Measurements from ENCODE around the gene SCYL1. TPM values are rescaled to one million over a fixed set of nuclear protein-coding genes. Genes with fewer than 3 reads are reported as not detected.
"Not testable (repeated sequence)": the region's sequence is repeated elsewhere in the genome, so short reads cannot be mapped to it uniquely, and the experiment has no call there.

SCYL1 gene
- total RNA-seq, 1 experiment from 2014 or later, result 54.7 TPM

- no CpG with 5 or more reads among the region's 20 CpGs for WGBS (ENCODE audit: extremely low coverage, insufficient read length, low lambda C conversion rate)
These were observed 2.9 kb upstream of the SCYL1 start for GRCh38 chr11:65521777-65522521.

GRCh38 chr11:65522718-65523630, 1.9 kb upstream of the SCYL1 start:
- H3K4ac ChIP-seq (ENCODE audit: low read depth, low read length); H3K4me2 ChIP-seq (ENCODE audit: insufficient read depth, insufficient read length, low read length); H3K9me3 Mint-ChIP-seq; H3K14ac ChIP-seq (ENCODE audit: insufficient read depth, low read length); H3K27ac ChIP-seq (ENCODE audit: insufficient read length, low read depth, low read length); H3K23ac ChIP-seq (ENCODE audit: insufficient read length, low read depth, low read length); H3K79me2 ChIP-seq (ENCODE audit: insufficient read depth, low read length); H2BK12ac ChIP-seq (ENCODE audit: insufficient read length, low read depth, low read length); H3K27ac Mint-ChIP-seq; H2BK5ac ChIP-seq (ENCODE audit: insufficient read length, low read length); H4K8ac ChIP-seq (replicated peaks; ENCODE audit: insufficient read length, low read depth, low read length); H4K91ac ChIP-seq (ENCODE audit: insufficient read length, low read depth, low read length); H3K18ac ChIP-seq (ENCODE audit: insufficient read length, low read depth, low read length); DNase-seq; H3K23me2 ChIP-seq (ENCODE audit: insufficient read length, low read depth, low read length, poor library complexity, severe bottlenecking); H3K4me3 Mint-ChIP-seq; H3K56ac ChIP-seq (ENCODE audit: insufficient read length, low read depth, low read length); H2BK20ac ChIP-seq (ENCODE audit: low read depth, low read length, poor library complexity, severe bottlenecking); H2BK120ac ChIP-seq (ENCODE audit: low read depth, low read length, poor library complexity, severe bottlenecking); H4K5ac ChIP-seq (ENCODE audit: insufficient read length, low read depth, low read length); H2BK15ac ChIP-seq (ENCODE audit: low read depth, low read length); H3K9me3 ChIP-seq (ENCODE audit: control insufficient read depth, low read depth, low read length); H4K20me1 ChIP-seq (ENCODE audit: control insufficient read depth, insufficient read depth, insufficient read length); H2AFZ ChIP-seq (ENCODE audit: low read length); H2AK5ac ChIP-seq (ENCODE audit: insufficient read length, low read length); H3T11ph ChIP-seq (ENCODE audit: low read length); H3K4me1 ChIP-seq (ENCODE audit: insufficient read depth, low read length); H3K9ac ChIP-seq (ENCODE audit: extremely low read depth, insufficient read length, low read length); H3K79me1 ChIP-seq (ENCODE audit: insufficient read depth, low read depth, low read length, poor library complexity, severe bottlenecking); H3K27me3 ChIP-seq (ENCODE audit: insufficient read depth, low read length): not testable (repeated sequence)
- H3K4me1 Mint-ChIP-seq, result peaks cover 24 to 34% of the 10 kb centered on the region in 2 experiments
- WGBS (ENCODE audit: extremely low coverage, insufficient read length, low lambda C conversion rate), result no CpG with 5 or more reads among the region's 18 CpGs
- H3K36me3 Mint-ChIP-seq (ENCODE audit: insufficient read depth in 1 of 3, low read depth in 3 of 3), result peaks cover 9 to 12% (median 9%) of the 10 kb centered on the region in 3 experiments; a peak in 6 of 7 replicates
- peaks cover 18% of the 10 kb centered on the region for H3K27me3 Mint-ChIP-seq (ENCODE audit: low read depth)

More at GRCh38 chr11:65521777-65522521, 2.9 kb upstream of the SCYL1 start:
- H2AFZ ChIP-seq (ENCODE audit: low read length); H2BK5ac ChIP-seq (ENCODE audit: insufficient read length, low read length); H2AK5ac ChIP-seq (ENCODE audit: insufficient read length, low read length); H3K9ac ChIP-seq (ENCODE audit: extremely low read depth, insufficient read length, low read length); H3K27ac ChIP-seq (ENCODE audit: insufficient read length, low read depth, low read length); DNase-seq; H3K79me1 ChIP-seq (ENCODE audit: insufficient read depth, low read depth, low read length, poor library complexity, severe bottlenecking); H3K4ac ChIP-seq (ENCODE audit: low read depth, low read length); H3K4me2 ChIP-seq (ENCODE audit: insufficient read depth, insufficient read length, low read length); H2BK20ac ChIP-seq (ENCODE audit: low read depth, low read length, poor library complexity, severe bottlenecking); H2BK120ac ChIP-seq (ENCODE audit: low read depth, low read length, poor library complexity, severe bottlenecking); H3K14ac ChIP-seq (ENCODE audit: insufficient read depth, low read length); H3K18ac ChIP-seq (ENCODE audit: insufficient read length, low read depth, low read length); H3K23me2 ChIP-seq (ENCODE audit: insufficient read length, low read depth, low read length, poor library complexity, severe bottlenecking); H4K8ac ChIP-seq (replicated peaks; ENCODE audit: insufficient read length, low read depth, low read length); H3K9me3 ChIP-seq (ENCODE audit: control insufficient read depth, low read depth, low read length); H3K79me2 ChIP-seq (ENCODE audit: insufficient read depth, low read length); H3K9me3 Mint-ChIP-seq; H3K4me1 ChIP-seq (ENCODE audit: insufficient read depth, low read length); H4K91ac ChIP-seq (ENCODE audit: insufficient read length, low read depth, low read length); H3K56ac ChIP-seq (ENCODE audit: insufficient read length, low read depth, low read length); H3K36me3 Mint-ChIP-seq (ENCODE audit: insufficient read depth in 1 of 3, low read depth in 3 of 3); H3K4me3 Mint-ChIP-seq; H3K23ac ChIP-seq (ENCODE audit: insufficient read length, low read depth, low read length); H4K20me1 ChIP-seq (ENCODE audit: control insufficient read depth, insufficient read depth, insufficient read length); H2BK15ac ChIP-seq (ENCODE audit: low read depth, low read length); H3T11ph ChIP-seq (ENCODE audit: low read length); H3K27me3 ChIP-seq (ENCODE audit: insufficient read depth, low read length); H2BK12ac ChIP-seq (ENCODE audit: insufficient read length, low read depth, low read length); H4K5ac ChIP-seq (ENCODE audit: insufficient read length, low read depth, low read length); H3K27ac Mint-ChIP-seq: not testable (repeated sequence)
- Mint-ChIP-seq H3K27me3 (ENCODE audit: low read depth) (peaks cover 18% of the 10 kb centered on the region), H3K4me1 (peaks cover 24 to 34% of the 10 kb centered on the region in 2 experiments)
